Spinal cord (tissue), 10 donors: ENCODE results near the gene CTPS1. TPM values are rescaled to one million over a fixed set of nuclear protein-coding genes. Genes with fewer than 3 reads are reported as not detected.
A peak's percentile ranks its signal among the peaks of the same experiment; 100 is the strongest.

Experiments
- DNase-seq, 6 donors: peaks; one replicate each; pipeline versions ENCODE4 v3.0.0 to v3.0.0-alpha.2; 2013 to 2015; ENCODE audit warnings: low spot score in 6 of 6, low read depth in 4 of 6
- H3K27ac ChIP-seq: one replicate; pipeline ENCODE4 v1.5.1; 2013; ENCODE audit warnings: low read depth, low read length, control low read depth
- H3K27me3 ChIP-seq: one replicate; pipeline ENCODE4 v1.6.1; 2013; ENCODE audit warnings: low read length; ENCODE audit not compliant: control insufficient read depth, insufficient read depth
- H3K36me3 ChIP-seq: one replicate; pipeline ENCODE4 v1.6.1; 2013; ENCODE audit warnings: low read length; ENCODE audit not compliant: control insufficient read depth, insufficient read depth
- H3K4me1 ChIP-seq: one replicate; pipeline ENCODE4 v1.6.1; 2013; ENCODE audit warnings: low read length; ENCODE audit not compliant: control insufficient read depth, insufficient read depth
- H3K4me3 ChIP-seq: one replicate; pipeline ENCODE4 v1.5.1; 2013; ENCODE audit warnings: low read depth, low read length, control low read depth
- H3K9me3 ChIP-seq: one replicate; pipeline ENCODE4 v1.6.1; 2013; ENCODE audit warnings: low read length; ENCODE audit not compliant: control insufficient read depth, insufficient read depth
- WGBS: methylation state at CpG from one replicate; pipeline ENCODE4 v1.1.5; 2013; ENCODE audit warnings: missing lambda C conversion rate; ENCODE audit not compliant: insufficient coverage; 5-methylcytosine and 5-hydroxymethylcytosine counted together
- long read RNA-seq, 4 donors: transcript quantifications; one replicate each; lab custom pipeline, GENCODE V29; 2026
- polyA plus RNA-seq, 2 donors: library from polyadenylated mRNA; unstranded; fragments of 120-200 nt; gene quantifications; one replicate each; pipeline ENCODE4 v1.2.1, GENCODE V29; 2013; ENCODE audit not compliant: insufficient read length in 2 of 2
- total RNA-seq, 2 donors: library from RNA; depleted of rRNA in 1 of 2; stranded (reverse); fragments of 120-200 nt in 1 of 2; fragments of >200 nt in 1 of 2; gene quantifications; one replicate each; pipeline versions ENCODE4 v1.2.3 to v1.2.4, GENCODE V29; 2013 to 2014
- donor health status: healthy.

Gene CTPS1
- total RNA-seq: 10 to 100 TPM; 20.5 to 21.2 TPM
- polyA plus RNA-seq: 10 to 100 TPM; 32.5 to 34.8 TPM
- long read RNA-seq, donor 1, transcript CTPS1-202 (19 exons, 3,201 nt): major isoform, 5 of 7 reads
- long read RNA-seq, donor 1, partial matches to known transcripts: 0 of 7 reads
- long read RNA-seq, donor 1, other reads (novel, unspliced or antisense): 0 of 7 reads
- long read RNA-seq, donor 2, partial matches to known transcripts: 0 of 3 reads
- long read RNA-seq, donor 2, other reads (novel, unspliced or antisense): 0 of 3 reads
- long read RNA-seq, donor 3, partial matches to known transcripts: 0 of 3 reads
- long read RNA-seq, donor 3, other reads (novel, unspliced or antisense): 0 of 3 reads
- long read RNA-seq, donor 4, partial matches to known transcripts: 0 of 3 reads
- long read RNA-seq, donor 4, other reads (novel, unspliced or antisense): 0 of 3 reads

GRCh38 chr1:40979241-40980067 lies at the start of gene CTPS1:
Gene CTPS1, plus strand, starts transcription at chr1:40979696. Its CDS starts 3,595 bp downstream, at chr1:40983291.
- H3K27ac ChIP-seq: peak within 1 kb of the TSS; percentile 92
- WGBS: under 1% methylated on average over 96 of the region's 96 CpGs

GRCh38 chr1:40930174-40930964 lies 49.1 kb upstream of the CTPS1 start:
- no peaks in the 10 kb centered on the region for H3K9me3 ChIP-seq
- no peak overlapping the region for H3K27ac ChIP-seq
- no peaks in the 10 kb centered on the region for H3K36me3 ChIP-seq
- 77% methylated on average over 6 of the region's 8 CpGs for WGBS
- H3K27me3 ChIP-seq: no peaks in the 10 kb centered on the region
- H3K4me3 ChIP-seq: no peak overlapping the region
- DNase-seq: no peak
- H3K4me1 ChIP-seq: no peaks in the 10 kb centered on the region

More at GRCh38 chr1:40979241-40980067, at the start of gene CTPS1:
- H3K4me3 ChIP-seq: peak within 1 kb of the TSS; percentile 78
- H3K27me3 ChIP-seq: no peaks in the 10 kb centered on the region
- no peaks in the 10 kb centered on the region for H3K9me3 ChIP-seq
- H3K36me3 ChIP-seq: peaks cover 3% of the 10 kb centered on the region
- peak; percentile 88 to 99 (median 94) for DNase-seq
- H3K4me1 ChIP-seq: peaks cover 17% of the 10 kb centered on the region

GRCh38 chr1:40931601-40932000 lies 47.9 kb upstream of the CTPS1 start:
- WGBS: 98% methylated on average over 4 of the region's 5 CpGs
- Histone ChIP-seq H3K4me3 (no peak overlapping the region), H3K27ac (no peak overlapping the region), H3K4me1 (no peaks in the 10 kb centered on the region), H3K36me3 (no peaks in the 10 kb centered on the region), H3K9me3 (no peaks in the 10 kb centered on the region), H3K27me3 (no peaks in the 10 kb centered on the region)
- DNase-seq: peak in 1 of 6 donors; percentile 10

- H3K27me3 ChIP-seq: no peaks in the 10 kb centered on the region
- no peak for DNase-seq
- no peak overlapping the region for H3K27ac ChIP-seq
- no peaks in the 10 kb centered on the region for H3K9me3 ChIP-seq
- no peak overlapping the region for H3K4me3 ChIP-seq
- 48% methylated on average over 4 of the region's 4 CpGs for WGBS
- no peaks in the 10 kb centered on the region for H3K4me1 ChIP-seq
- no peaks in the 10 kb centered on the region for H3K36me3 ChIP-seq
These were observed 47.5 kb upstream of the CTPS1 start for GRCh38 chr1:40932006-40932405.

- no peak overlapping the region for H3K4me3 ChIP-seq
- H3K27me3 ChIP-seq: no peaks in the 10 kb centered on the region
- H3K27ac ChIP-seq: no peak overlapping the region
- H3K36me3 ChIP-seq: no peaks in the 10 kb centered on the region
- H3K4me1 ChIP-seq: no peaks in the 10 kb centered on the region
- no CpG with 5 or more reads among the region's 5 CpGs for WGBS
- DNase-seq: peak in 2 of 6 donors; percentile 23 to 60
- H3K9me3 ChIP-seq: no peaks in the 10 kb centered on the region
These were observed 42.6 kb upstream of the CTPS1 start for GRCh38 chr1:40936931-40937339.

- no peak for DNase-seq
- no peak overlapping the region for H3K4me3 ChIP-seq
- WGBS: 93% methylated on average over 5 of the region's 6 CpGs
- H3K27ac ChIP-seq: no peak overlapping the region
- no peaks in the 10 kb centered on the region for H3K9me3 ChIP-seq
- no peaks in the 10 kb centered on the region for H3K36me3 ChIP-seq
- H3K27me3 ChIP-seq: no peaks in the 10 kb centered on the region
- no peaks in the 10 kb centered on the region for H3K4me1 ChIP-seq
These were observed 41.1 kb upstream of the CTPS1 start for GRCh38 chr1:40938393-40938792.

- Histone ChIP-seq H3K4me3 (no peak overlapping the region), H3K27ac (no peak overlapping the region), H3K4me1 (no peaks in the 10 kb centered on the region), H3K27me3 (no peaks in the 10 kb centered on the region), H3K36me3 (no peaks in the 10 kb centered on the region), H3K9me3 (no peaks in the 10 kb centered on the region)
- no peak for DNase-seq
- WGBS: 87% methylated on average over 10 of the region's 12 CpGs
These were observed 40.0 kb upstream of the CTPS1 start for GRCh38 chr1:40939320-40940059.

GRCh38 chr1:40944326-40944725 lies 35.2 kb upstream of the CTPS1 start:
- DNase-seq: no peak
- 60% methylated on average over 1 of the region's 7 CpGs for WGBS

More at GRCh38 chr1:40944326-40944725, 35.2 kb upstream of the CTPS1 start:
- H3K9me3 ChIP-seq: peaks cover 2% of the 10 kb centered on the region
- H3K27me3 ChIP-seq: no peaks in the 10 kb centered on the region
- no peak overlapping the region for H3K4me3 ChIP-seq
- no peak overlapping the region for H3K27ac ChIP-seq
- H3K36me3 ChIP-seq: no peaks in the 10 kb centered on the region
- peaks cover 3% of the 10 kb centered on the region for H3K4me1 ChIP-seq
